HG02798 (cell line): Measurements from ENCODE around the gene CORO7.

Source experiments
- ATAC-seq: cut with Tn5 transposase; IDR thresholded peaks from one replicate; pipeline ENCODE4 v1.9.1; 2021; ENCODE audit warnings: mild to moderate bottlenecking; ENCODE audit not compliant: unreplicated experiment, poor library complexity

Gene CORO7

GRCh38 chr16:4426722-4427372 is 10.5 kb upstream of the CORO7 start:
- ATAC-seq = no peak

GRCh38 chr16:4426021-4426684 is 9.8 kb upstream of the CORO7 start:
- ATAC-seq = peak; percentile 23

- peak; percentile 90 for ATAC-seq
Measured at GRCh38 chr16:4425378-4426020, 9.1 kb upstream of the CORO7 start, which contains the start of gene DNAJA3. DNAJA3 (plus strand) TSS chr16:4425868; CDS start chr16:4425882, 14 bp downstream.

GRCh38 chr16:4420505-4421105 is 4.2 kb upstream of the CORO7 start:
- ATAC-seq = no peak

GRCh38 chr16:4419402-4419959 is 3.1 kb upstream of the CORO7 start:
- no peak for ATAC-seq

GRCh38 chr16:4415538-4416199 is 727 bp downstream of the CORO7 start:
- peak; percentile 8 for ATAC-seq

- peak; percentile 58 for ATAC-seq
Measured at GRCh38 chr16:4414187-4414917, 2.0 kb downstream of the CORO7 start.

GRCh38 chr16:4412854-4413253 is 3.5 kb downstream of the CORO7 start:
- no peak for ATAC-seq

- no peak for ATAC-seq
Measured at GRCh38 chr16:4412159-4412558, 4.2 kb downstream of the CORO7 start.

- ATAC-seq = no peak
Measured at GRCh38 chr16:4411684-4412083, 4.7 kb downstream of the CORO7 start.

GRCh38 chr16:4410335-4411075 is 5.9 kb downstream of the CORO7 start:
- ATAC-seq = no peak

GRCh38 chr16:4409081-4409932 is 7.1 kb downstream of the CORO7 start:
- no peak for ATAC-seq

- ATAC-seq = no peak
Measured at GRCh38 chr16:4408323-4408690, 8.1 kb downstream of the CORO7 start.

GRCh38 chr16:4407543-4408322 is 8.7 kb downstream of the CORO7 start:
- ATAC-seq = no peak

- no peak for ATAC-seq
Measured at GRCh38 chr16:4404967-4405696, 11.3 kb downstream of the CORO7 start.

GRCh38 chr16:4404247-4404966 is 12.0 kb downstream of the CORO7 start:
- ATAC-seq = no peak
